K562 (cell line): Measurements from ENCODE around the gene FAM219B. TPM values are rescaled to one million over a fixed set of nuclear protein-coding genes. Genes with fewer than 3 reads are reported as not detected.

Experiments used
- ARNT ChIP-seq, 2 experiments: fragments of 450-650 bp; IDR thresholded peaks; 2 replicates each; pipeline ENCODE4 v1.6.1; 2016; ENCODE audit warnings: mild to moderate bottlenecking in 1 of 2
- CCNT2 ChIP-seq: IDR thresholded peaks from 2 replicates; pipeline ENCODE4 v1.6.1; 2011; ENCODE audit warnings: borderline replicate concordance, low read depth, mild to moderate bottlenecking, moderate library complexity, mixed read lengths, low read length; ENCODE audit not compliant: insufficient read length; ENCODE audit errors: extremely low read depth
- CREM ChIP-seq: IDR thresholded peaks from 2 replicates; pipeline ENCODE4 v1.6.1; 2014; ENCODE audit warnings: antibody characterized with exemption, low read depth
- DACH1 ChIP-seq: fragments of 450-650 bp; IDR thresholded peaks from 2 replicates; pipeline ENCODE4 v1.6.1; 2018; ENCODE audit not compliant: partially characterized antibody
- E2F5 ChIP-seq: sonication (generic); formaldehyde crosslinking; IDR thresholded peaks from 2 replicates; pipeline ENCODE4 v1.8.0; 2022; ENCODE audit warnings: mild to moderate bottlenecking, missing genetic modification reagents
- GABPB2 ChIP-seq: fragments of 250-450 bp; sonication (Bioruptor Pico); conservative IDR thresholded peaks from 2 replicates; pipeline ENCODE4 v1.5.1; 2021; ENCODE audit warnings: mild to moderate bottlenecking
- GATA2 ChIP-seq: sonication (generic); formaldehyde crosslinking; IDR thresholded peaks from 2 replicates; pipeline ENCODE4 v1.4.0; 2020; ENCODE audit warnings: mild to moderate bottlenecking, missing genetic modification reagents
- HMG20B ChIP-seq: fragments of 250-450 bp; sonication (Bioruptor Pico); IDR thresholded peaks from 2 replicates; pipeline ENCODE4 v1.5.0; 2021; ENCODE audit warnings: mild to moderate bottlenecking
- HNRNPK ChIP-seq: fragments of 200-400 bp; formaldehyde crosslinking; IDR thresholded peaks from one replicate; pipeline ENCODE4 v1.6.1; 2018; ENCODE audit warnings: mild to moderate bottlenecking, low read depth, low read length; ENCODE audit not compliant: poor library complexity, severe bottlenecking
- HNRNPLL ChIP-seq: fragments of 200-400 bp; formaldehyde crosslinking; IDR thresholded peaks from 2 replicates; pipeline ENCODE4 v1.6.1; 2017; ENCODE audit warnings: low read length, low read depth, mild to moderate bottlenecking; ENCODE audit not compliant: poor library complexity, severe bottlenecking
- MEIS2 ChIP-seq: fragments of 450-650 bp; IDR thresholded peaks from 2 replicates; pipeline ENCODE4 v1.6.1; 2014; ENCODE audit warnings: mild to moderate bottlenecking; ENCODE audit not compliant: partially characterized antibody
- MNT ChIP-seq, 2 experiments: fragments of 450-650 bp; conservative IDR thresholded peaks; 2 replicates each; pipeline ENCODE4 v1.6.1; 2017; ENCODE audit warnings: mild to moderate bottlenecking in 2 of 2, moderate library complexity in 2 of 2
- MXI1 ChIP-seq: IDR thresholded peaks from 2 replicates; pipeline ENCODE4 v1.6.1; 2011; ENCODE audit warnings: low read depth, mild to moderate bottlenecking, improper control_type of control experiment, low read length
- NCOA1 ChIP-seq: fragments of 450-650 bp; IDR thresholded peaks from 2 replicates; pipeline ENCODE4 v1.6.1; 2016; ENCODE audit warnings: low read depth
- NFE2 ChIP-seq: IDR thresholded peaks from 2 replicates; pipeline ENCODE4 v1.6.1; 2014; ENCODE audit warnings: antibody characterized with exemption, low read depth
- PCBP2 ChIP-seq: fragments of 200-400 bp; formaldehyde crosslinking; IDR thresholded peaks from 2 replicates; pipeline ENCODE4 v1.6.1; 2018; ENCODE audit warnings: low read length, low read depth, mild to moderate bottlenecking, moderate library complexity; ENCODE audit not compliant: poor library complexity, severe bottlenecking
- RBM25 ChIP-seq: fragments of 200-400 bp; formaldehyde crosslinking; IDR thresholded peaks from 2 replicates; pipeline ENCODE4 v1.6.1; 2018; ENCODE audit warnings: low read length, low read depth, moderate library complexity; ENCODE audit not compliant: severe bottlenecking
- SLC30A9 ChIP-seq: fragments of 250-450 bp; sonication (Bioruptor Pico); IDR thresholded peaks from 2 replicates; pipeline ENCODE4 v1.8.0; 2022; ENCODE audit warnings: mild to moderate bottlenecking, moderate library complexity
- SMARCA5 ChIP-seq: fragments of 450-650 bp; IDR thresholded peaks from 2 replicates; pipeline ENCODE4 v1.6.1; 2016
- TOE1 ChIP-seq, 2 experiments: fragments of 450-650 bp in 1 of 2; sonication (generic) in 1 of 2; formaldehyde crosslinking in 1 of 2; IDR thresholded peaks; 2 replicates each; pipeline versions ENCODE4 v1.7.1 to v1.8.0; 2016 to 2022; ENCODE audit warnings: borderline replicate concordance in 2 of 2, mild to moderate bottlenecking in 2 of 2, antibody characterized with exemption in 1 of 2, inconsistent platforms in 1 of 2, low read depth in 1 of 2, missing genetic modification reagents in 1 of 2, moderate library complexity in 1 of 2
- ZBTB12 ChIP-seq: fragments of 250-450 bp; sonication (Bioruptor Pico); IDR thresholded peaks from 2 replicates; pipeline ENCODE4 v1.4.0; 2020
- ZNF134 ChIP-seq: fragments of 250-450 bp; sonication (Bioruptor Pico); conservative IDR thresholded peaks from 2 replicates; pipeline ENCODE4 v1.4.0; 2020
- ZNF174 ChIP-seq: fragments of 250-450 bp; sonication (Bioruptor Pico); IDR thresholded peaks from 2 replicates; pipeline ENCODE4 v1.4.0; 2020; ENCODE audit warnings: mild to moderate bottlenecking
- ZNF239 ChIP-seq: fragments of 250-450 bp; sonication (Bioruptor Pico); IDR thresholded peaks from 2 replicates; pipeline ENCODE4 v1.4.0; 2020; ENCODE audit warnings: mild to moderate bottlenecking
- ZNF76 ChIP-seq: fragments of 250-450 bp; sonication (Bioruptor Pico); IDR thresholded peaks from 2 replicates; pipeline ENCODE4 v1.4.0; 2020; ENCODE audit warnings: mild to moderate bottlenecking, moderate library complexity, borderline replicate concordance
- polyA plus RNA-seq, 8 experiments: library from polyadenylated mRNA; depleted of rRNA in 4 of 8; stranded (reverse) in 5 of 8; unstranded in 3 of 8; fragments of >200 nt; fragmentation: Nextera tagmentation in 2 of 8; fragmentation: Illumina TruSeq in 1 of 8; extraction: Ambion mirVana in 2 of 8; extraction: Trizol in 1 of 8; gene quantifications; 2 replicates each; pipeline versions ENCODE4 v1.2.1 to v1.2.3, GENCODE V29; 2011 to 2014; ENCODE audit warnings: inconsistent platforms in 1 of 8, missing spikeins in 1 of 8
- total RNA-seq, 7 experiments: library from RNA; depleted of rRNA in 6 of 7; stranded (reverse); fragments of >200 nt in 6 of 7; fragmentation: Illumina TruSeq in 2 of 7; extraction: Trizol in 2 of 7; gene quantifications; 2 replicates each; pipeline versions ENCODE4 v1.2.1 to v1.2.3, GENCODE V29; 2011 to 2021; ENCODE audit warnings: low replicate concordance in 1 of 7

Gene FAM219B
- total and polyA plus RNA-seq, 9 of the 15 experiments (the other 6 are each of a cell fraction or from before 2014, with no cell fraction given), result 6.8 to 50.4 (median 29.4) TPM

- TF ChIP-seq HNRNPLL (no peak), MNT (conservative IDR thresholded peaks at IDR 0.05) (peak; percentile 62 to 85), ZNF76 (CRISPR knock-in tag) (peak; percentile 69; the same call in 1 of the 2 replicates), GABPB2 (no peak), SMARCA5 (0 out of 2 replicates have a peak, but pooled peaks have one; percentile 47), CREM (peak; percentile 92), RBM25 (no peak), MXI1 (0 out of 2 replicates have a peak, but pooled peaks have one; percentile 30), PCBP2 (no peak), NCOA1 (no peak), SLC30A9 (no peak), GATA2 (CRISPR knock-in tag) (no peak), ZBTB12 (CRISPR knock-in tag) (peak; percentile 69; the same call in 1 of the 2 replicates), ZNF174 (no peak), ZNF239 (CRISPR knock-in tag) (no peak), ZNF134 (CRISPR knock-in tag) (no peak), TOE1 (IDR thresholded peaks at IDR 0.05; ENCODE audit: borderline replicate concordance) (0 out of 2 replicates have a peak, but pooled peaks have one; percentile 35), TOE1 (CRISPR knock-in tag; IDR thresholded peaks at IDR 0.05; ENCODE audit: borderline replicate concordance, low read depth) (no peak), MEIS2 (no peak), ARNT (IDR thresholded peaks at IDR 0.05) (0 out of 4 replicates have a peak, but pooled peaks of 1 of the 2 experiments have one; percentile 51), E2F5 (no peak), CCNT2 (peak; percentile 38), DACH1 (no peak), NFE2 (no peak), HMG20B (CRISPR knock-in tag) (no peak), HNRNPK (no peak)
Measured at GRCh38 chr15:74889883-74890664, 16.6 kb downstream of the FAM219B start, which contains the start of gene MPI (continued).
